ENCODE results near the gene CCDC68.
A peak's percentile ranks its signal among the peaks of the same experiment; 100 is the strongest.
"Not testable (repeated sequence)": the region's sequence is repeated elsewhere in the genome, so short reads cannot be mapped to it uniquely, and the experiment has no call there.

Gene CCDC68, protein sequence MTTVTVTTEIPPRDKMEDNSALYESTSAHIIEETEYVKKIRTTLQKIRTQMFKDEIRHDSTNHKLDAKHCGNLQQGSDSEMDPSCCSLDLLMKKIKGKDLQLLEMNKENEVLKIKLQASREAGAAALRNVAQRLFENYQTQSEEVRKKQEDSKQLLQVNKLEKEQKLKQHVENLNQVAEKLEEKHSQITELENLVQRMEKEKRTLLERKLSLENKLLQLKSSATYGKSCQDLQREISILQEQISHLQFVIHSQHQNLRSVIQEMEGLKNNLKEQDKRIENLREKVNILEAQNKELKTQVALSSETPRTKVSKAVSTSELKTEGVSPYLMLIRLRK

DNA sequence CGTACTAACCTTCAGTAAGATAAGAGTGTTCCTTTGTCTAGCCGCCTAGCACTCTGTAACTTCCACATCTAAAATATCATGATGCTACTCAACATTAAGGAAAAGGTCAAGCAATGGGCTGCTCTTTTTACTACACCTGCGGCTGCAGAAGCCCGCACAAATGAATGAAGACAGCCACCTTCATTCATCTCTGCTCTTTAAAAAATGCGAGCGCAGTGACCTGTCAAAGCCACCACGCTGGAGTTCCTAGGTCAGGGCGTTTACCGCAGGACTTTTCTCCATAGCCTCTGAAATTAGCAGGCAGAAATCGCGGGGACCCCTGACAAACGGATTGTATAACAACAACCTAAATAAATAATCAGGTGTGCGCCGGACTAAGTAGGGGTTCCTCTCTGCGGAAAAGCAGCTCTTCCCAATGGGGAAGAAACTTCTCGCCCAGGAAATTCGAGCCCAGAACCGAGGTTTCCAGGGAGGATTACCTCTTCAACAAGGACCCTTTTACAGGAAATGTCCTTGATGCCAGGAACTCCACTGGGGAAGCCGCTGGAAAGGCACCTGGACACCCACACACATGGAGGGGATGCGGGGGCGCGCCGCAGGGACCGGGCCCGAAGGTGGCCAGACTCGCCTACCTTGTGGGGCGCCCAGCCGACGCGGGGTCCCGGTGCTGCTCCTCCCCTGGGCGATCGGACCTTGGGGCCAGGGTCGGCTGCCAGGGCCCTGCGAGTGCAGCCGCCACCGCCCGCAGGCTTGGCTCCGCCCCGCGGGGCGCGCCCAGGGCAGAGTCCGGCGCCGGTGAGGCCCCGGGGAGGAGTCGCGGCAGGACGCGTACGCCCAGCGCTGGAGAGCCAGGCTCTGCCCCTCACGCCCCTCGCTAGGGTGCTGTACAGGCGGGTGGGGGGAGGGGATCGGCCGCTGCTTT, at the start of gene CCDC68:
CCDC68 (minus strand) TSS at position 758 of the 922 bp plus-strand sequence. CDS start 16,670 bp downstream, outside the sequence.
- DNase-seq (ENCODE audit: low spot score): no peak

DNA sequence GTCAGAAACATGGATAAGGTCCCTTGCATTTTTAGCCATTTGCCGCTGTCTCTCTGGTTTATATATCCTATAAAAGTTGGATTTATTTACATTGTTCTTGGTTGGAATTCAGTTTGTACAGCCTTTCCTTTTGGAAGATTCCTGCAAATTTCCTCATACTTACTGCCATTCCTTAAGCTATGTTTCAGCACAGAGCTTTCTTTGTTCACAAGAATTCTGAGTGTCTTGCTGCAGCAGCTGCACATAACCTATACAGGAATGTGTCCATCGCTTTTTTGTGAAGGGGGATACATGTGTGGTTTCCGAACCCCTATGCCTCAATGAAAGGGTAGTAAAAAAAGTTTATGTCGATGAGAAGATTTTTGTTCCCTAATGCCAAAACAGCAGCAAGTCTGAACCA, 48.3 kb upstream of the CCDC68 start:
- DNase-seq (ENCODE audit: low spot score): no peak

DNA sequence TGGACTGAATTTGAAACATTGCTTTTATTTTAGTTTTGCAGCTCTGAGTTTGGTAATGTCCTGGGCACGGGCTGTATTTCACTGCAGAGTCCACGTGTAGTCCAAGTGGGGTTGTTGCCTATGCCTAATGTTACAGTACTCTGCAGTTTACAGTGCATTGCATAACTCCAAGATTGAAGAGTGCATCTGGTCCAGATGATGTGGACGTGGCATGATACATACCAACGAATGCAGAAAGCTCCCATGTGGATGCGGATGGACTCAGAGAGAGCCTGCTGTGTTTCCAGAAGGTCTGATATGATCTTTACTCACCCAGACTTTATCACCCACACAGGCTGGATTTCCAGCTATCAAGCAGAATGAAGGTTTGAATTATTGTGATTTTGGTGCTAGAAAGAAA, 44.4 kb upstream of the CCDC68 start:
- no peak for DNase-seq (ENCODE audit: low spot score)

DNA sequence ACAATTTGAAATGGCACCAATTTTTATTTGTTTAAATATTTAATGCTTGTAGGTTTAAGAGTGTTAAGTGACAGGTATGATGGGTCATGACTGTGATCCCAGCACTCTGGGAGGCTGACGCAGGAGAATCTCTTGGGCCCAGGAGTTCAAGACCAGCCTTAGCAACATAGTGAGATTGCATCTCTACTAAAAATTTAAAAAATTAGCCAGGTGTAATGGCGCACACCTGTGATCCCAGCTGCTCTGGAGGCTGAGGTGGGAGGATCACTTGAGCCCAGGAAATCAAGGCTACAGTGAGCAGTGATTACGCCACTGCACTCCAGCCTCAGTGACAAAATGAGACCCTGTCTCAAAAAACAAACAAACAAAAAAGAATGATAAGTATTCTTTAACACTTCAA, 43.0 kb upstream of the CCDC68 start:
- DNase-seq (ENCODE audit: low spot score): no peak

DNA sequence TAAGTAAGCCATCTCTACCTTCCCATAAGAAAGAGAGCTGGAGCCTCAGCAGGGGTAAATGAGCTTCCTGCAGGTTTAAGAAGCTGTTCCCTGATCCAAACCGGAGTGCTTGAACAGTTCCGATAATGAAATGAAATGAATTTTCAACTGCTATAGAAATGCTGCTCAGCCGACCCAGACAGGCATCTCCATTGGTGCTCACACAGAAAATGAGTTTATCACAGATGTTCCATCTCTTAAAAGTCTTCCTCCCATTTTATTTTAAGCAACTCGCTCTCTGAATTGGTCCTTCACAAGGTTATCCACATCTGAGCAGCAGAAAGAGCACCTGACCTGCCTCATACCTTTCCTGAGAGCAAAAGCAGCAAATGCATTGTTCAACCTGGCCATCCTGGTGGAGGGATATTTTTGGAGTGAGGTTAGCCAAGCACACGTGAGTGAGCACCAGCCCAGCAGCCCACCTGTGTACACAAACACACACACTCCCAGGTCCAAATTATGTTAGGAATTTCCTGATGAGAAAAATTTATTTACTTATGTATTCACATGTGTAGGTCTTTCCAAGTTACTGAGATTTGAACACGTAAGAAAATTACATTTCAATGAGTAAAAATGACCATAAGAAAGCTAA, 42.2 kb upstream of the CCDC68 start:
- DNase-seq (ENCODE audit: low spot score): no peak

DNA sequence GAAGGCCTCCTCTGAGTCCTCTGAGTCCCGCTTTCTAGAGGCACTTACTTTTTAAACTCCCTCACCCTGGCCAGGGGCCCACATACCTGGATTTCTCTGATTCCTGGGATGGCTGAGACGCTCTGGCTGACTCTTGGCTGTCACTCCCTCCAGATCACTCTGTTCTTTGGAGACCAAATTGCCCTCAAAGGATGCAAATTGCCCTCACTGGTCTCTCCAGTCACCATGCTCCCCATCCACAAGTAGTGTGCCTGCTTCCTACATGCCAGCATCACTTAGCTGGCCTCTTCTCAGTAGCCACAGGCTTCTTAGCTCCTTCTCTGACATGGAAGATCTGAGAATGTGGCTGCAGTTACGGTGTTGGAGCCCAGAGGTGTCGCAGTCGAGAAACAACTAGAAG, 41.3 kb upstream of the CCDC68 start:
- no peak for DNase-seq (ENCODE audit: low spot score)

DNA sequence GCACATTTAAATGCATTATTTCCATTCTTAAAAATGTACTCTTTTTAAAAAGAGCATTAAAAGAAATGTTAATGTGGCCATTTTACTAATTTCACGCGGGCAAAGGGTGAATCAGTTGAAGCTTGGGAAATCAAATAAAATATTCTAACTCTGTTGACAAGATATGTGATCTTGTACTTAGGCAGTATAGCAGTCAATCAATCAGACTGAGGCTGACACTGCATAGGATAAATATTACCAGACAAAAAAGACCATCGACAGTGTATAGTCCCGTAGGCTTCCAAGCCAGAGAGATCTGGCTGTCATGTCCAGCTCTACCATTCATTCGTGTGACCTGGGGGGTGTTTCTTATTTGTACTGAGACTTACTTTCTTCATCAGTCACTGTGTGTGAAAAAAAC, 39.8 kb upstream of the CCDC68 start:
- DNase-seq (ENCODE audit: low spot score): no peak

DNA sequence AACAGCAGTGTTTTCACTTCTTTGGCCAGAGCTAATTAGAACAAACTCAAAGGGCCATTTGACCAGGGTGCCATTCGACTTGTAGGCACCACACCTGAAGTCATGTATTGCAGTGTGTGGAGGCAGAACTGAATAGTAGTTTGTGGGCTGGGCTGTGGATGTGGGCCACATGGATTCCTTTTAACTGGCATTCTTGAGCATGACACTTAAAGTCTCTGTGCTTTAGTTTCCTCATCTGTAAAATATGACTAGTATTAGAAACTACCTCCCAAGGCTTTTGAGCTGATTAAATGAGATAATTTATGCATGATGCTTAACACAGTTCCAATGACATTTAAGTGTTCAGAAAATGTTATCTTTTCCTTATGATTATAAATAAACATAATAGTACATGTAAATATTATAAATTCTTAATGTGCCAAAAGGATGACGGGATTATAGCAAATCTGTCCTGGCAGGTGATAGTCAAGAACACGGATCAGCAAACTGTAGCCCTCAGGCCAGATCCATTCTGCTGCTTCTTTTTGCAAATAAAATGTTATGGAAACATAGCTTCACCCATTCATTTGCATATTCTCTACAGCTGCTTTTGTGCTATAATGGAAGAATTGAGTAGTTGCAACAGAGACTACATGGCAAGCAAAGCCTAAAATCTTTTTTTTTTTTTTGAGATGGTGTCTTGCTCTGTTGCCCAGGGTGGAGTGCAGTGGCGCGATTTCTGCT, 36.3 kb upstream of the CCDC68 start:
- no peak for DNase-seq (ENCODE audit: low spot score)

DNA sequence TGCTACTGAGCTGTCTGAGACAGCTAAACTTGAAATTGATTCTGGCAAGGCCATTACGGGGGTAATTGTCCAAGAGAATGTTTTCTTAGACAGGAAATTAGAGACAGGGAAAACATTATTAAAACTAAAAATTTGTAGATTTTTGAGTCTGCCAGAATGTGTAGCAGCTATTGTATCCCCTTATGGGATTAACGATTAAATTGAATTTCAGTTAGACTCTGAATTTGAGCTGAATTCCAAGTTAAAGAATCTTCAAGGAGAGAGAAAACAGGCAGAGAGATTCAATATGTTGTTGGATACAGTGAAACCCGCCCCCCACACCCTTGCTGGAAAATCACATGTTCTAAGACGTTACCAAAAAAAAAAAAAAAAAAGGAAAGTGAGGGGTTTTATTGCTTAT, 32.7 kb upstream of the CCDC68 start:
- no peak for DNase-seq (ENCODE audit: low spot score)

DNA sequence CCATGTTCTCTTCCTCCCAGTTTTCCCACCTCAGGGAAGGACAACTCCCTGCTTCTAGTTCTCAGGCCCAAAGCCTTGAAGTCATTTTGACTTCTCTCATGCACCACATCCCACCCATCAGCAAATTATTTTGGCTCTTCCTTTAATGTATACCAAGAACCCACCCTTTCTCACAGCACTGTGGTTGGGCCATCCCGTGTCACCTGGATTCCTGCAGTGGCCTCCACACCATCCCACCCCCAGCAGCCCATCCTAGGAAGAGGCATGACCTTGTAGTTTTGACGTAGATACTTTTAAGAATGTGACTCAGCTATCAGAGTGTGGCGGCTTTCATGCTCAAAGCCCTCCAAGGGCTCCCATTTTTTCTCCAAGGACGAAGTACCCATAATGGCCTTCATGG, 25.6 kb upstream of the CCDC68 start:
- no peak for DNase-seq (ENCODE audit: low spot score)

DNA sequence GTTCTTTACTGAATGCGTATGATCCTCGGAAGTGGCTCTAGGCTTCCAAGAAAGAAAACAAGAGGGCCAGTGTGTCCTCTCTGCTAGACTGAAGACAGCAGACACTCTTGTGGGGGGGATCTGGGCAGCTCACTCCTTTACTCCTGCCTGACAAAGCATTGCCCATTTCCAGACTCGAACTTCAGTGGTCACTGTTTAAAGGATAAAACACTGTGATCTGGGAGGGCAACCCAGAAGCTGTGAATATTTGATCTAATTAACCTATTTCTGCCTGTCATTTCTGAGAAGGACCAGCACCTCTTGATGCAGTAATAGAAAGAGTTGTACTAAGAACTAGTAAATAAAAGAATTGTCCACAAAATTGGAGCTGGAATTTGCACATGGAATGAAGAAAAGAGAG, 24.5 kb upstream of the CCDC68 start:
- no peak for DNase-seq (ENCODE audit: low spot score)

DNA sequence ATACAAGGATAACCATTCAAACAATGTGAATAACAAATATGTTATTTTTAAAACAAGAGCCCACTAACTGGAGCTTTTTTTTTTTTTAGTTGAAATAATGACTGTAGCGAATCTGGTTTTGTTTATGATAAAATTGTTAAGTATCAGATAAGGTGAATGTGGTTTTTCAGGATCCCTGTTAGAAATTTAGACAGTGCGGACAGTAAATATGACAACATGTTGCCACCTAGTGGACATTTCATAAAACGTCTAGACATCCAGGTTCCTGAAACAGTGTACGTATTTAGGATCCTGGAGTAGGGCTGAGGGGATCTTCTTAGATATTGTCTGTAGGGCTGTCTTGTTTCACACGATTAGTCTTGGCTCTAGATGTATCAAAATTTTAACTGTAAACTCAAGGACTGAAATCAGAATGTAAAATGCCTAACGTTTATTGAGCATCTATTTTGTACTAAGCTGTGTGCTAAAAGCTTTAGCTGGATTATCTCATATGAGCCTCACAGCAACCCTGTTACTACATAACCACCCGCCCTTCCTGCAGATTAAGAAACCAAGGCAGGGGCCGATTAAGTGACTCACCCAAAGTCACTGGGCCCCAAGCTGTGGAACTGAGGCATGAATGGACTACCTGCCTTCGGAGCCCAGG, 23.9 kb upstream of the CCDC68 start:
- peak; percentile 37 for DNase-seq (ENCODE audit: low spot score)

DNA sequence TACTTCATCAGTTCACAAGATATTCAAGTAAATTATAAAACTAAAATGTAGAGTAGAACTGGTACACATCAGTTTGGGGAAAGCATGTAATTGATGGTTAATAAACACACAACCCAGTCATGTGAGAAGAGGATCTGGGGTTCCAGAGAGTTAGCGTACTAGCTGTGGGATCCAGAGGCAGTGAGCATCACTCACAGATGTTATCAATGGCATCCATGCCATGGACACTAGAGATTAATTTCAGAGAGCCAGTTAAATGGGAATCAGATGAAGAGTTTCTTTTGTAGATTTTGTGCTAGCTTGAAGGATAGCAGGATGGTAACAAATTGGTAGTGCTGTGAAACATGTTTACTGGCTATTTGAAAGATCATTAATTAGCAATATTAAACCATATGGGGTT, 21.8 kb upstream of the CCDC68 start:
- DNase-seq (ENCODE audit: low spot score): no peak

DNA sequence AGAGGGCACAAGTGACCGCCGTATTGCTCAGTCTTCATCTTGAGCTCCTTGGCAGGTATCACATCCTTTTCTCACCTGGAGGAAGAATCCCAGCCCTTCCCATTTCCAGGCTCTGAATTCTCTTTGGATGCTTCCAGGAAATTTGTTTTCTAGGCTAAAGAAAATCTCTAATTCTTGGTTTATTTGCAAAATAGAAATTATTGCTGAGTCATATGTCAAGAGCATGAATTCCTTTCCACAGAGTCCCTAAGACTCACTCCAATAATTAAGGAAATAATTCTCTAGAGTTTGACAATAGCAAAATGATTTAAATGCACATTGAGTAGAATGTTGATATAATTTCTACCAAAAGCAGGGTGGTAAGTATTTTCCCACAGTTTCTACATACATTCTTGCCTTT, 16.3 kb upstream of the CCDC68 start:
- no peak for DNase-seq (ENCODE audit: low spot score)

DNA sequence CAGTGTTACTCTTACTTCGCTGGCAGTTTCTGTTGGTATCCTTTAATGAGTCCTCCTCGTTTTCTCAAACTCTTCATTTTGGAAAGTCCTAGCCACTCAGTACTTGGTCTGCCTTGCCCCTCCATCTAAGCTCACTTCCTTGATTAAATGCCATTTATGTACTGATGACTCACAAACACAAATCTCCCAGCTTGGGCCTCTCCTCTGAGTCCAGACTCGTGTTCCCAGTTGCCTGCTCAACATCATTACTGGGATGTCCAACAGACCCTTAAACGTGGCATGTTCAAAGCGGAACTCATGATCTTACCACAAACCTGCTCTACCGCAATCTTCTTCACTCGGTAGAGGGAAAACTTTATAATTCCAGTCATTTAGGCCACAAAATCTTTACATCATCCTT, 13.8 kb upstream of the CCDC68 start:
- no peak for DNase-seq (ENCODE audit: low spot score)

DNA sequence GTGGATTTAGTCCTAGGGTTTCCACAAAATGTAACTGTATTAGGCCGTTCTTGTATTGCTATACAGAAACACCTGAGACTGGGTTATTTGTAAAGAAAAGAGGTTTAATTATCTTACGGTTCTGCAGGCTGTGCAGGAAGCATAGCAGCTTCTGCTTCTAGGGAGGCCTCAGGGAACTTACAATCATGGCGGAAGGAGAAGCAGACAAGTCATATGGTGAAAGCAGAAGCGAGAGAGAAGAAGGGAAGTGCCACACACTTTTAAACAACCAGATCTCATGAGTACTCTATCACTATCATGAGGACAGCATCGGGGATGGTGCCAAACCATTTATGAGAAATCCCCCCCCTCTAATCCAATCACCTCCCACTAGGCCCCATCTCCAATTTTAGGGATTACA, 9.5 kb upstream of the CCDC68 start:
- no peak for DNase-seq (ENCODE audit: low spot score)

DNA sequence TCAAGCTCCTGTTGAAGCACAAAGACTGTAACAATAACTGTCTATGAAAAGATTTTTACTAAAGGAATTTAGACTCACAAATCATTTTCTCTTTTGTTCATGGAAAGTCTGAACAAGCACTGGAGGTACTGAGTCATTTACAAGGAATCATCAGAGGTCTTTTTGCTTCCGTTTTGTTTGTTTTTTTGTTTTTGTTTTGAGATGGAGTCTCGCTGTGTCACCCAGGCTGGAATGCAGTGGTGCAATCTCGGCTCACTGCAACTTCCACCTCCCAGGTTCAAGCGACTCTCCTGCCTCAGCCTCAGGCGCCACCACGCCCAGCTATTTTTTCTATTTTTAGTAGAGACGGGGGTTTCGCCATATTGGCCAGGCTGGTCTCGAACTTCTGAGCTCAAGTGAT, 9.0 kb upstream of the CCDC68 start:
- not testable (repeated sequence) for DNase-seq (ENCODE audit: low spot score)

DNA sequence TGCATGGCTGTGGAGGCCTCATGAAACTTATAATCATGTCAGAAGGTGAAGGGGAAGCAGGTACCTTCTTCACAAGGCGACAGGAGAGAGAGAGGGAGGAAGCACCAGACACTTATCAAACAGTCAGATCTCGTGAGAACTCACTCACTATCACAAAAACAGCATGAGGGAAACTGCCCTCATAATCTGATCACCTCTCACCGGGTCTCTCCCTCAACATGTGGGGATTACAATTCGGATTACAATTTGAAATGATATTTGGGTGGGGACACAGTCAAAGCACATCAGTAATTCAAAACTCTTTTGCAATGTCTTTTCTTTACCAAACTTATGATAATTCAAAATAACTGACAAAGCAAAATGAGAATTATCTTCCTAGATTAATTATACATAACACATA, 8.5 kb upstream of the CCDC68 start:
- no peak for DNase-seq (ENCODE audit: low spot score)

DNA sequence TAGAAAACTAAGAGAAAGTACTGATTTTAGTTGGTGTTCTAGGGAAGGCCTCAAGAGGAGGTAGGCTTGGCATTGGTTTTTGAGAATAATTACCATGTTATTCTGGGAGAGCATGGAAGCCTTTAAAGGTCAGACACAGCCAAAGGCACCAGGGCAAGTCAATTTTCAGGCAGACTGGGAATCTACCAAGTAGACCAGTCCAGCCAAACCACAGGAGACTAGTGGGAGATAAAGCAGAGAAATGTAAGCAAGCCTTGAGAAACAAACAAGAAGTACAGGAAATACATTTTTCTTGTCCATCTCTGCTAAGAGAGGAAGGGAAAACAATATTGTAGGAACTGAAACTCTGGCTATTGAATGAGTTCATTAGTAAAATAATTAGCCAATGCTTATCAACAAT, 5.5 kb upstream of the CCDC68 start:
- no peak for DNase-seq (ENCODE audit: low spot score)

DNA sequence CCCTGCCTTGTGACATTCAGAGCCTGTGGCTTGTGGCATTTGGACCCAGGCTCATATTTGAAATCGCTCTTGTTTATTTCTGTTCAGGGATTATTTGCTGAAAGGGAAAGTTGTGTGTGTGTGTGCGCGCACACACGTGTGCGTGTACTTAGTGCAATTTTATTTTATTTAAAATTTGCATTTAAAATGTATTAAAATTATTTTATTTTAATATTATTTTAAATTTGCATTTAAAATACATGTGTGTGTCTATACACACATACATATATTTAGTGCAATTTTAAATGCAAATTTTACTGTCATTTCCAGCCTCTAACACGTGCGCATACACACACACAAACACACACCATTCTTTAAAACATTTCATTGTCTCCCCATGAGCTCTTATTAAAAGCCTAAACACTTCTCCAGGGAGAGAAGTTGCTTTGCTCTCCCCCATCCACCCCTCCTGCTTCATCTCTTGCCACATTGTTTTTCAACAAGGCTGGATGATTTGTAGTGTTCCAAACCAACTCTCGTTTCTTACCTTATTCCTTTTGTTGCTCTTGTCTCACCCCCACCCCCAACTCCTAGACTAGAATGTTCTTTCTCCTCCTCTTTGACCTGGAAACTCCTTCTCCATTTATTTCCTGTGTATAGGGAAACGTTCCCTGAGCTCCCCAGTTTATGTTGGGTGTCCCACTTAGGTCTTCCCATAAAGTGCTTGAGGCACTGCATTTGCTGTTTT, 3.8 kb upstream of the CCDC68 start:
- DNase-seq (ENCODE audit: low spot score): no peak

DNA sequence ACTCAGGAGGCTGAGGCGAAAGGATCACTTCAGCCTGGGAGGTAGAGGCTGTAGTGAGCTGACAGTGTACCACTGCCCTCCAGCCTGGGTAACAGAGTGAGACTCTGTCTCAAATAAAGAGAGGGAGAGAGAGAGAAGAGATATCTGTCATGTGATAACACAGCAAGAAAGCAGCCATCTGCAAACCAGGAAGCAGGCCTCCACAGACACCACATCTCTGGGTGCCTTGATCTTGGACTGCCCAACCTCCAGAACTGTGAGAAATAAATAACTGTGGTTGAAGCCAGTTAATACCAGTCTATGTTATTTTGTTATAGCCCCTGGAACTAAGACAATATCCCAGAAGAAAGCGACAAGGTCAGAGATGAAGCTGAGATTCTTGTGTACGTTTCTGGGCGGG, 2.6 kb upstream of the CCDC68 start:
- no peak for DNase-seq (ENCODE audit: low spot score)
